PC-3 (cell line): ENCODE data around the gene ZDHHC18. TPM values are rescaled to one million over a fixed set of nuclear protein-coding genes. Genes with fewer than 3 reads are reported as not detected.
A peak's percentile ranks its signal among the peaks of the same experiment; 100 is the strongest.
"Not testable (repeated sequence)": the region's sequence is repeated elsewhere in the genome, so short reads cannot be mapped to it uniquely, and the experiment has no call there.

Experiments
- ATAC-seq: fragments of 200-7000 bp; cut with Tn5 transposase; 2 replicates; pipeline ENCODE4 v1.9.1; 2020; ENCODE audit warnings: mild to moderate bottlenecking, moderate library complexity
- BruUV-seq: library from RNA; stranded (reverse); fragments of 400-500 nt; replicated peaks from 2 replicates; lab custom pipeline; 2021; lab: Mats Ljungman, UMichigan
- CTCF ChIA-PET: fragments of 300-600 bp; sonication (Branson Sonifier 250); formaldehyde crosslinking; loops from one replicate; lab custom pipeline; 2022; ENCODE audit warnings: antibody characterized with exemption; lab: Charles Lee
- POLR2A ChIA-PET: fragments of 300-600 bp; sonication (Branson Sonifier 250); formaldehyde crosslinking; loops from one replicate; lab custom pipeline; 2022; ENCODE audit warnings: antibody characterized with exemption; ENCODE audit not compliant: unreplicated experiment; lab: Charles Lee
- DNase-seq: peaks from one replicate; pipeline ENCODE4 v3.0.0-alpha.2; 2015
- H2AFZ ChIP-seq: fragments of 300-600 bp; sonication (generic); 2 replicates; pipeline ENCODE4 v1.6.0; 2016; ENCODE audit warnings: antibody characterized with exemption, low read length
- H3F3A ChIP-seq: fragments of 300-600 bp; sonication (generic); one replicate; pipeline ENCODE4 v1.6.0; 2017; ENCODE audit warnings: antibody characterized with exemption, low read length, control low read depth, mild to moderate bottlenecking; ENCODE audit not compliant: unreplicated experiment
- H3K27ac ChIP-seq: fragments of 300-600 bp; sonication (generic); 2 replicates; pipeline ENCODE4 v1.5.1; 2016; ENCODE audit warnings: mild to moderate bottlenecking, low read length
- H3K27me3 ChIP-seq: fragments of 300-600 bp; sonication (generic); 2 replicates; pipeline ENCODE4 v1.6.1; 2016; ENCODE audit warnings: low read length, mixed read lengths
- H3K36me3 ChIP-seq: fragments of 300-600 bp; sonication (generic); 2 replicates; pipeline ENCODE4 v1.6.1; 2016; ENCODE audit warnings: low read depth, mixed run types, low read length, mixed read lengths
- H3K4me1 ChIP-seq: fragments of 300-600 bp; sonication (generic); 2 replicates; pipeline ENCODE4 v1.5.1; 2016; ENCODE audit warnings: low read length; ENCODE audit not compliant: insufficient read depth
- H3K4me2 ChIP-seq: fragments of 300-600 bp; sonication (generic); 2 replicates; pipeline ENCODE4 v1.6.0; 2016; ENCODE audit warnings: low read length
- H3K4me3 ChIP-seq: fragments of 300-600 bp; sonication (generic); 2 replicates; pipeline ENCODE4 v1.5.1; 2016; ENCODE audit warnings: mild to moderate bottlenecking, low read length, mixed read lengths
- H3K79me2 ChIP-seq: fragments of 300-600 bp; sonication (generic); 2 replicates; pipeline ENCODE4 v1.6.1; 2017; ENCODE audit warnings: low read length, mixed read lengths
- H3K9ac ChIP-seq: fragments of 300-600 bp; sonication (generic); 2 replicates; pipeline ENCODE4 v1.6.0; 2016; ENCODE audit warnings: mild to moderate bottlenecking, low read length
- H3K9me2 ChIP-seq: fragments of 300-600 bp; sonication (generic); replicated peaks from 2 replicates; pipeline ENCODE4 v1.6.1; 2016; ENCODE audit warnings: mixed run types, low read length, mixed read lengths
- H3K9me3 ChIP-seq: fragments of 300-600 bp; sonication (generic); 2 replicates; pipeline ENCODE4 v1.6.1; 2016; ENCODE audit warnings: low read length, mixed read lengths
- H4K20me1 ChIP-seq: fragments of 300-600 bp; sonication (generic); 2 replicates; pipeline ENCODE4 v1.6.1; 2016; ENCODE audit warnings: low read length, mixed read lengths
- CTCF ChIP-seq: fragments of 300-600 bp; sonication (generic); conservative IDR thresholded peaks from 2 replicates; pipeline ENCODE4 v1.5.1; 2017; ENCODE audit warnings: antibody characterized with exemption, low read depth, mild to moderate bottlenecking, low read length
- EZH2 ChIP-seq: fragments of 300-600 bp; sonication (generic); IDR thresholded peaks from one replicate; pipeline ENCODE4 v1.6.1; 2017; ENCODE audit warnings: antibody characterized with exemption, mild to moderate bottlenecking, low read length; ENCODE audit not compliant: unreplicated experiment
- EZH2phosphoT487 ChIP-seq: fragments of 300-600 bp; sonication (generic); IDR thresholded peaks from 2 replicates; pipeline ENCODE4 v1.6.1; 2018; ENCODE audit warnings: mild to moderate bottlenecking, antibody characterized with exemption, low read length, borderline replicate concordance
- intact Hi-C: fragments of 100-400 bp; cut with micrococcal nuclease; formaldehyde crosslinking; loops from 2 replicates; pipeline ENCODE4 v1.9.0; 2023
- total RNA-seq: library from RNA; depleted of rRNA; stranded (reverse); fragments of >200 nt; gene quantifications from 2 replicates; pipeline ENCODE4 v1.2.3, GENCODE V29; 2014

Gene ZDHHC18
- total RNA-seq, 1 experiment from 2014 or later, result 18.1 TPM

- BruUV-seq, result TSS peak; percentile 54
- peaks cover 7% of the 10 kb centered on the region; the same call in 1 of the 2 replicates for H4K20me1 ChIP-seq
- H3K4me3 ChIP-seq, result peak overlapping the region; percentile 90
- H2AFZ ChIP-seq, result peak overlapping the region; percentile 55
- H3K4me2 ChIP-seq, result peak overlapping the region; percentile 85
- intact Hi-C loops, result loop anchor here (1.0 to 10.0 kb wide), 3 partner anchors 13 to 170 kb away; partner anchors contain the start of genes ARID1A and PIGV
- H3K79me2 ChIP-seq, result peaks cover 20% of the 10 kb centered on the region
- no peaks in the 10 kb centered on the region for H3K27me3 ChIP-seq
- TF ChIP-seq EZH2 (no peak), EZH2phosphoT487 (peak; percentile 93), CTCF (0 out of 2 replicates have a peak, but pooled peaks have one; percentile 20)
- CTCF ChIA-PET, result interaction anchor here (0.6 to 1.2 kb wide), 5 partner anchors 15 to 588 kb away, joined by 3 to 9 read pairs (median 5); partner anchors contain the start of gene GPATCH3
- POLR2A ChIA-PET, result interaction anchor here (0.5 to 1.6 kb wide), 8 partner anchors 10 to 308 kb away, joined by 3 to 7 read pairs (median 4); no protein-coding TSS in a partner anchor
- H3F3A ChIP-seq, result peaks cover 16% of the 10 kb centered on the region
- ATAC-seq (peak; percentile 64), DNase-seq (peak; percentile 99)
- peaks cover 43% of the 10 kb centered on the region for H3K4me1 ChIP-seq
- no peaks in the 10 kb centered on the region for H3K36me3 ChIP-seq
- peak overlapping the region; percentile 95 for H3K27ac ChIP-seq
- peak overlapping the region; percentile 93 for H3K9ac ChIP-seq
- H3K9me3 ChIP-seq, result no peaks in the 10 kb centered on the region
- H3K9me2 ChIP-seq, result no peaks in the 10 kb centered on the region
Observed at GRCh38 chr1:26864610-26865480, 38.4 kb downstream of the ZDHHC18 start.

- H2AFZ ChIP-seq, H3F3A ChIP-seq, H3K36me3 ChIP-seq, DNase-seq, H3K27me3 ChIP-seq, CTCF ChIA-PET, H3K9me2 ChIP-seq, H4K20me1 ChIP-seq, H3K4me2 ChIP-seq, H3K9me3 ChIP-seq, H3K9ac ChIP-seq, BruUV-seq, H3K27ac ChIP-seq, intact Hi-C loops, H3K79me2 ChIP-seq, H3K4me3 ChIP-seq, ATAC-seq: not testable (repeated sequence)
- peaks cover 51% of the 10 kb centered on the region for H3K4me1 ChIP-seq
- POLR2A ChIA-PET, result interaction anchor here (0.7 kb wide), 1 partner anchor 33 kb away, joined by 7 read pairs; no protein-coding TSS in a partner anchor
Observed at GRCh38 chr1:26873097-26873496, 46.6 kb downstream of the ZDHHC18 start.

- DNase-seq (no peak), ATAC-seq (no peak)
- BruUV-seq, result no TSS peak
- H3K27me3 ChIP-seq, result no peaks in the 10 kb centered on the region
- intact Hi-C loops, result loop anchor here (5.0 kb wide), 1 partner anchor 63 kb away; no protein-coding TSS in a partner anchor
- H3K4me3 ChIP-seq, result no peak overlapping the region
- peaks cover 12% of the 10 kb centered on the region; the same call in 1 of the 2 replicates for H3K36me3 ChIP-seq
- no peak overlapping the region for H2AFZ ChIP-seq
- peaks cover 45% of the 10 kb centered on the region for H3K4me1 ChIP-seq
- H4K20me1 ChIP-seq, result no peaks in the 10 kb centered on the region
- peak overlapping the region; percentile 63 for H3K27ac ChIP-seq
- TF ChIP-seq EZH2 (no peak), EZH2phosphoT487 (no peak), CTCF (no peak)
- peaks cover 4% of the 10 kb centered on the region; the same call in 1 of the 2 replicates for H3K79me2 ChIP-seq
- ChIA-PET CTCF (no interaction called here), POLR2A (interaction anchor here (0.9 kb wide), 1 partner anchor 10 kb away, joined by 7 read pairs; no protein-coding TSS in a partner anchor)
- no peaks in the 10 kb centered on the region for H3K9me2 ChIP-seq
- H3K4me2 ChIP-seq, result peak overlapping the region; percentile 36; the same call in 1 of the 2 replicates
- H3K9me3 ChIP-seq, result no peaks in the 10 kb centered on the region
- H3K9ac ChIP-seq, result no peak overlapping the region
- peaks cover 9% of the 10 kb centered on the region for H3F3A ChIP-seq
Observed at GRCh38 chr1:26874896-26875295, 48.4 kb downstream of the ZDHHC18 start.
